A549 treated with AZD9567 at 1 μM for 4 hours (cell line): ENCODE data around the gene C2CD4D. TPM values are rescaled to one million over a fixed set of nuclear protein-coding genes. Genes with fewer than 3 reads are reported as not detected.

ENCODE experiments used
- total RNA-seq: library from RNA; stranded (reverse); fragments of 200-300 nt; extraction: Qiagen RNA extraction; gene quantifications from 5 replicates; pipeline ENCODE4 v1.2.3, GENCODE V29; 2022; ENCODE audit not compliant: insufficient read depth

Gene C2CD4D
- total RNA-seq = 0.05 TPM in 1 of 5 replicates, not detected in the others

DNA sequence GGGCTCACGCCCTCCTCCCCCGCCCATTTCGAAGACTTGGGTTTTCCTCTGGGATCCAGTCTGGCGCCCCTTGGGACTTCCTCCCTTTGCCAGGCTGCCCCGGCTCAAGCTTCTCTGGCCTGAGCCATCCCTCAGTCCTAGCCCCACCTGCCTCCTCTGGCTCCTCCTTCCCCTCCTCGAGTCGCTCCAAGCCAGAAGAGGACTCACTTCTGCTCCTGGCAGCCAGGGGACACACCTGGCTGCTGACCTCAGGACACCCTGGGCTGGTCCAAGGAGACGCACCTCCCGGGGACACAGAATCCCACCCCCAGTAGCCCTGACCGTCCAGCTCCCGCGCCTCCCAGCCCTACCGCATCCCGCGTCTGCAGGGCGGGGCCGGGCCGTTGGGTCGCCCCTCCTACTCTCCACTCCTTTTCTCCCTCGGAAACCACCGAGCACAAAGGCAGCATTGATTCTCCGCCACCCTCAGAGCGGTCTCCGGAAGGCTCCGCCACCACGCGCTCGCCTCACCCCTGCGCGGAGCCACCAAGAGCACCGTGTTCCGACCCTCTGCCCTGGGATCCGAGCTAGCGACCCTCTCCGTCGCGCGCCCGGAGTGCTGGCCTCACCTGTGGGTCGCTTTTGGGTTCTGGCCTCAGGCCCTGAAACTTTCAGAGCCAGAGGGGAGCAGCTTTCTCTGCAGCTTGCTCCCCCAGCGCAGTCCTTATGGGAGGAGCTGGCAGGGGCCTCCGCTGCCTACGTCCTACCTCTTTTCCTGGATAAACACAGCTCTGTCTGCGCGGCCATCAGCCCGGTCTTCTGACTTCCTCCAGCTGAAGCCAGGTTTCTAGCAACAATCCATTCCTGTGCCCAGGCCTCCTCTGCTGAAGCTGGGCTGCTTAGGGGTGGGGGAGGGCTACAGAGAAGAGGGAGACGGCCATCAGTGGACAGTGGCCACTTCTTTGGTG is at the start of gene C2CD4D:
C2CD4D (minus strand) TSS at position 364 of the 947 bp plus-strand sequence. CDS start 831 bp downstream, outside the sequence.

DNA sequence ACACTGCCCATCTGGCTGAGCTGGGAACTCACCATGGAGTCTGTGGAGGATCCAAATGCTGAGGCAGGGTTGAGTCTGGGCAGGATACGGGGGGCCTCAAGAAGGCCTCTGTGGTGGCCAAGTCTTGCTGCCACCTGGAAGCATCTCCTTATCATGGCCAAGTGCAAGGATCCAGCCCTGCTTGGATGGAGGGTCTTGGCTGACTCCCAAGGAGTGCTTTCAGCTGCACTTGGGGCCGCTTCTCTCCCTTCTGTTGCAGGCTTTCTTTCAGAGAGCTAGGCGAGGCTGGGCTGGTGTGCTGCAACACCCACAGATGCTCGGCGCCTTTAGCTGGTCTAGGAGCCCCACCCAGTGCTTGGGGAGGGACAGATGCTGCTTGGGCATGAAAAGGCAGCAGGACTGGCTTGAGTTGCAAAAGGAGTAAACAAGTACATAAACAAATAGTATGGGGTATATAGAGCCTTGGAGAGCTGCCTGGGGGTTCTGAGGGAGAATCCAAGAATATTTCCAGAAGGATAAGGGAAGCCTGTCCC is 13.9 kb upstream of the C2CD4D start, which contains the start of gene THEM5:
THEM5 (minus strand) TSS at position 302 of the 533 bp plus-strand sequence; CDS start at position 155, 147 bp downstream.

DNA sequence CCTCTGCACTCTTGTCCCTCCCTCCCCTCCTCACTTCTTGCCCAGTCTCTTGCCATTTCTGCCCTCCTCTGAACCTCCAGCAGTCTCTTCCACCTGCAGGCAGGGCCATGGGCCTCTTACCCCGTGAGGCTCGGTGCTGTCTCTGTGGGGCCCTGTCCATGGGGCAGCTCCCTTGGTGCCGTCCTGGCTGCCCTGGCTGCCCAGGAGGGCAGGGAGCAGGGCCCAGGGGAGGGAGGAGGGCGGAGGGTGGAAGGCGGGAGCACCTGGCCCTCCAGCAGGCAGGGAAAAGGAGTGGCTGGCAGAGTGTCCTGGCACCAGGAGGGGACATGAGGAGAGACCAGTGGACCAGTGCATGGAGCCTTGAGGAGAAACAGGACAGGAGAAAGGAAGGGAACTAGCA is 8.0 kb downstream of the C2CD4D start, which contains the start of gene RORC:
RORC (minus strand) TSS at position 198 of the 400 bp plus-strand sequence; CDS start at position 160, 38 bp downstream.

DNA sequence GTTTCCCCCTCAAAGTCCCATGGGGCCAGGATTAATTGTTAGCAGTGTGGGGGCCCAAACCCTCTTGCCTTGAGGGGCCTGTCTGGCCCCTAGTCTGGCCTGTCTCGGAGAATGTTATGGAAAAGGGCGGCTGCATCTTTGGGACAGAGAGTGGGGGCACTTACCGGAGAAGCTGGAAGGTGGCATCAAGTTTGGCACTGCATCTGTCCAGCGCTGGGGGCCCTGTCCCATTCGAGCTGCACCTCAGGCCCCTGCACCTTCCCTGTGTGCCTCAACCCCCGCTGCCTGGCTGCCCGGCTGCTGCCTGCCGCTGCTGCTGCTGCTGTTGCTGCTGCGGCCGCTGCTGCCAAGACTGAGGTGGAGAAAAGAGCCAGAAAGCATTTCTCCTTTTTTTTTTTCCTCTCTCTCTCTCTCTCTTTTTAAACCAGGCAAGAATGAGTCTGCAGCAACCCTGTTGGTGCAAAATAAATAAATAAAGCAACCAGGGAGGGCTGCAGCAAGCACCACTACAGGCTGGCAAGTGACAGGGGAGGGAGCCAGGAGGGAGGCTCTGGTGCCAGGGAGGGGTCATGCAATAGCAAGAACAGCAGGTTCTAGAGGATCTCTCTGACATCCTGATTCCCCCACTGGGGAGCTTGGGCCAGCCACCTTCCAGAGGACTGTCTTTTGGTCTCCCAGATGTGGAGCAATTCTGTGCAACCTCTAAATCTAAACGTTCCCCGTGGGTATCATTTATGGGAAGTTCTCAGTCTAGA is 34.4 kb downstream of the C2CD4D start, which contains the start of gene LINGO4:
LINGO4 (minus strand) TSS at position 354 of the 755 bp plus-strand sequence. CDS start 2,715 bp downstream, outside the sequence.

DNA sequence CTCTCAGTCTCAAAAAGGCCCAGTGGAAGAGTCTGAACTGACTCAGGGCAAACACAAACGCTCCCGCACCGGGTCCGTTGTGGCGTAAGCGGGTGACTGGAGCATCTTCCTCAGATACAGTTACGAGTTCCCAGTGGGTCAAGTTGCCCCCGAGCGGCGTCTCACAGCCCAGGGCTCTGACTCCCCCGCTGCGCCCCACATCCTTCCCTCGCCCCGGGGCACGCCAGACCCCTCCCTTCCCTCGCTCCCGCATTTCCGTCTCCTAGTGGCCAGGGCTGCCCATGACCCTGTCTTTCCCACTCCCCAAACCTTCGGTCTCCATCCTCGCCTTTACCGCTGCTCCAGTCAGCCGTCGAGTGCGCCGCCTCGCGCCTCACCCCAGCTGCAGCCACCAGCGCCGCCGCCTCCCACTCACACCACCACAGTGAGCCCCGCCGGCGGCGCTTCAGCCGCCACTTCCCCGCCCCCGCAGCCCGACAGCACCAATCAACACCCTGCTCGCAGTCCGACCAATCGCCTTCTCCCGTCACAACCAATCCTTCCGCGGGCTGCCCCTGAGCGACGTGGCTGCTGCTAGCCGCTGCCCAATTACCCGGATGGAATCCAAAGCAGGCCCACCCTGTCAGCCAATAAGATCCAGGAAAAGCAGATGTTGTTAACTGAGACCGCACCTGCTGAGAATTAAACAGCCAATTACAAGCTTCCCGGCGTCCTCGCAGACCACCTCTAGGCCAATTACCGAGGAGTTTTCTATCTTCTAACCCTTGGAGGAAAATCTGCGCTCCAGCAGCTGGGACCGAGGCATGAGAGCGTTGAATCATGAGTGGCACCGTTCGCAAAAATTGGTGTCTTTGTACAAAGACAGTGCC is 49.3 kb downstream of the C2CD4D start, which contains the start of gene TDRKH:
TDRKH (minus strand) TSS at position 430 of the 869 bp plus-strand sequence. CDS start 7,478 bp downstream, outside the sequence.

Other genes with a start within 250 kb of the C2CD4D start
- 6.0 to 13.6 TPM (median 6.4 TPM) in 5 replicates for gene SNX27, start 227.8 kb downstream of the C2CD4D start, total RNA-seq
- gene CELF3, start 123.0 kb downstream of the C2CD4D start, total RNA-seq = not detected in 5 replicates
- gene RIIAD1, start 118.3 kb downstream of the C2CD4D start, total RNA-seq = not detected in 5 replicates
- gene MRPL9, start 76.3 kb downstream of the C2CD4D start, total RNA-seq = 49.1 to 85.5 TPM (median 82.0 TPM) in 5 replicates
- 5.5 to 7.5 TPM (median 6.2 TPM) in 5 replicates for gene TDRKH, start 49.3 kb downstream of the C2CD4D start, total RNA-seq
- not detected in 5 replicates for gene LINGO4, start 34.4 kb downstream of the C2CD4D start, total RNA-seq
- gene RORC, start 8.0 kb downstream of the C2CD4D start, total RNA-seq = 0.03 to 0.08 TPM in 2 of 5 replicates, not detected in the others
- gene THEM5, start 13.9 kb upstream of the C2CD4D start, total RNA-seq = not detected in 5 replicates
- gene THEM4, start 69.7 kb upstream of the C2CD4D start, total RNA-seq = 13.7 to 16.3 TPM (median 13.9 TPM) in 5 replicates
- 1,980 to 2,581 TPM (median 2,289 TPM) in 5 replicates for gene S100A10, start 154.0 kb upstream of the C2CD4D start, total RNA-seq
- 1,473 to 1,950 TPM (median 1,812 TPM) in 5 replicates for gene S100A11, start 197.2 kb upstream of the C2CD4D start, total RNA-seq
- not detected in 5 replicates for gene TCHHL1, start 249.2 kb upstream of the C2CD4D start, total RNA-seq